ENCODE measurements around the gene ARMC12. TPM values are rescaled to one million over a fixed set of nuclear protein-coding genes. Genes with fewer than 3 reads are reported as not detected.

The ARMC12 gene
- total and polyA plus RNA-seq, 2 donors (not counting 3 experiments of a cell fraction or from before 2014, with no cell fraction given) = 0.91 to 1.9 TPM

GRCh38 chr6:35784200-35784599 is 47.4 kb downstream of the ARMC12 start:
- Histone ChIP-seq H3K79me2 (ENCODE audit: control insufficient read depth, insufficient read depth, low read length) (no peaks in the 10 kb centered on the region), H3K4me1 (ENCODE audit: control insufficient read depth, extremely low read depth, insufficient read depth, low read length) (no peaks in the 10 kb centered on the region), H3K36me3 (ENCODE audit: control insufficient read depth in 2 of 2, extremely low read depth in 1 of 2, insufficient read depth in 2 of 2, low read length in 2 of 2) (no peaks in the 10 kb centered on the region), H4K20me1 (replicated peaks; ENCODE audit: control insufficient read depth, extremely low read depth, insufficient read depth, low read length) (no peaks in the 10 kb centered on the region), H3K9me1 (replicated peaks; ENCODE audit: control insufficient read depth, extremely low read depth, insufficient read depth, low read length) (no peaks in the 10 kb centered on the region), H3K9me3 (replicated peaks; ENCODE audit: control insufficient read depth, insufficient read depth, low read length) (no peaks in the 10 kb centered on the region), H3K4me3 (replicated peaks in 1 of 3; ENCODE audit: insufficient read depth in 1 of 3, low read depth in 1 of 3, low read length in 3 of 3) (no peak overlapping the region), H3K27ac (ENCODE audit: insufficient read depth, low read depth, low read length) (no peak overlapping the region), H2AFZ (ENCODE audit: low read depth, low read length) (no peak overlapping the region), H3K27me3 (ENCODE audit: control insufficient read depth in 2 of 2, insufficient read depth in 2 of 2, low read length in 2 of 2) (peaks cover 20 to 23% of the 10 kb centered on the region in 2 experiments), H3K9ac (replicated peaks; ENCODE audit: extremely low read depth, insufficient read depth, low read length) (no peak overlapping the region), H3K4me2 (ENCODE audit: insufficient read depth, low read length) (no peak overlapping the region)
- FAIRE-seq (no peak), DNase-seq (ENCODE audit: low read depth, low spot score) (no peak)
- dilution Hi-C loops (cut with MboI; ENCODE audit: extremely low pct_ligation_motif_present, low sequenced_read_pairs) = no loop called here
- BruUV-seq (replicated peaks) = no TSS peak
- CTCF ChIA-PET = interaction anchor here (0.7 kb wide), 1 partner anchor 47 kb away, joined by 3 read pairs; the partner anchor contains the start of gene ARMC12
- POLR2A ChIA-PET = no interaction called here
- intact Hi-C loops (cut with micrococcal nuclease) = no loop called here
- no peak for TF ChIP-seq MAX (IDR thresholded peaks at IDR 0.05; ENCODE audit: insufficient read depth, insufficient read length)
- no peak for TF ChIP-seq FOS (IDR thresholded peaks at IDR 0.05; ENCODE audit: borderline replicate concordance, insufficient read depth, low read length)
- no peak for TF ChIP-seq MYC (IDR thresholded peaks at IDR 0.05; ENCODE audit: low read depth, low read length)
- no peak for TF ChIP-seq POLR2AphosphoS5 (IDR thresholded peaks at IDR 0.05; ENCODE audit: insufficient read depth, low read depth, low read length)
- no peak for TF ChIP-seq CTCF (IDR thresholded peaks at IDR 0.05; ENCODE audit: extremely low read depth in 1 of 2, insufficient read depth in 1 of 2, low read depth in 1 of 2, low read length in 2 of 2)
- TF ChIP-seq GATA2 (IDR thresholded peaks at IDR 0.05; ENCODE audit: insufficient read depth, insufficient read length, low read depth, low read length) = no peak
- no peak for TF ChIP-seq POLR2A (IDR thresholded peaks at IDR 0.05; ENCODE audit: low read depth, low read length)
- no peak for TF ChIP-seq EZH2 (IDR thresholded peaks at IDR 0.05; ENCODE audit: borderline replicate concordance, low read depth, low read length, severe bottlenecking)
- no peak for TF ChIP-seq JUN (IDR thresholded peaks at IDR 0.05; ENCODE audit: borderline replicate concordance, insufficient read depth, insufficient read length, low read depth)

Data from endothelial cell of umbilical vein (primary cell).